NCI-H774 (cell line): ENCODE measurements around the gene GPR89A.
"Not testable (repeated sequence)": the region's sequence is repeated elsewhere in the genome, so short reads cannot be mapped to it uniquely, and the experiment has no call there.

Experiments used
- DNase-seq: peaks from one replicate; lab custom pipeline; 2025; lab: John Stamatoyannopoulos, UW

GPR89A gene

DNA sequence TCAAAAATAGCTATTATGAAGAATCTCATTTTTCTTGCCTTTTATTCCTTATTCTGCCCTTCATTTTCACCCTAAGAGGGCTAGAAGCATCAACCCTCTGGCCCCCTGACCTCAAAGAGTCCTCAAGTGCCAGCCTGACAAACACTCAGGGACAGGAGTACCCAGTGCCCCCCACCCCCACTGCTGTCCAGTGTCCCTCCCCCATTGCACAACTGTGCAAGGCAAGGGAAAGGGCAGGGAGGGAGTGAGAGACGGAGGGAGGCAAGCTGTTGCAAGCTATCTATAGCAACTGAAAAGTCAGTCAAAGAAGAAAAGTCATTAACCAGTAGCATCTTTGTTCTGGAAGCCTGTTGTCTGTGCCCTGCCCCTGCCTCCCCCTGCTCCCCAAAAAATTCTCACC lies 78.3 kb downstream of the GPR89A start:
- DNase-seq, result not testable (repeated sequence)

DNA sequence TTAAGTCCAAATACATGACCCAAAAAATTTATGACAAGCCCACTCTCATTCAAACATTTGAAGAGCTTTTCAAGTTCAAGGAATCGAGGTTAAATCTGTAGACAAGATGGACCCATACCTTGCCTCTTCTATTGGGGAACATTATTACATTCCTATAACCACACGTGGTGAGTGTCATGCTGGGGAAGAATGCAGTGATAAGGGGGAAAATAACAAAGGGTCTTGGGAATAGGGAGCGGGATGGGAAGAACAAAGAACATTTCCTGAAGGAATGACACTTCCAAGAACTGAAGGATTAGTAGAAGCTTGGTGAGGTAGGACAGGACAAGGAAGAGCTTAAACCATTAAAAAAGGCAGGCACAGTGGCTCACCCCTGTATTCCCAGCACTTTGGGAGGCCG lies 80.5 kb downstream of the GPR89A start:
- DNase-seq, result no peak

DNA sequence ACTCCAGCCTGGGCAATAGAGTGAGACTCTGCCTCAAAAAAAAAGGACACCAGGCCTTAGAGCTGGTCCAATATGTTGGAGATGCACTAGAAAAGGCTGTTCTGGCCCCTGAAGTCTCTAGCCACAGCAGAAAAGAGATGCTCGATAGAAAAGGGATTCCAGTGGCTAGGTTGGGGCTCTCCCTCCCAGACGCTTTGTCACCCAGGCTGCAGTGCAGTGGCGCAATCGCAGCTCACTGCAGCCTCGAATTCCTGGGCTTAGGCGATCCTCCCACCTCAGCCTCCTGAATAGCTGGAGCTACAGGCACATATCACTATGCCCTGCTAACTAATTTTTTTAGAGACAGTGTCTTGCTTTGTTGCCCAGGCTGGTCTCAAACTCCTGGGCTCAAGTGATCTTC lies 81.1 kb downstream of the GPR89A start:
- DNase-seq, result no peak

DNA sequence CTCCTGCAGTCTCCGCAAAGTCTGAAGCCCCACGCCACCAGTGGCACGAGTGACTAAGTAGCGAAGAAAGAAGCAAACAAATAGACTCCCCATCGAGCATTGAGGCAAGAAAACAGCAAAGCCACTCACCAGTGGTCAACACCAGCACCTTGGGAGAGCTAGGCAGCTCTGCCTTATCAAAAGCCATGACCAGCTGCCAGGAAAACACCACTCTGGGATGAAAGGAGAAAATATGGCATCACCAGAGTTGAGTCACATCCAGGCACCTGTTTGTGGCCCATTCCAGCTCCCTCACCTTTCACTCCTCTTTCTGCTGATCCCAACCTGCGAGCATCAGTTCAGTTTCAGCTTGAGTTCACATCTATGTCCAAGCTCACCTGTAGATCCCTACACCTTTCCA lies 82.1 kb downstream of the GPR89A start:
- DNase-seq, result no peak

DNA sequence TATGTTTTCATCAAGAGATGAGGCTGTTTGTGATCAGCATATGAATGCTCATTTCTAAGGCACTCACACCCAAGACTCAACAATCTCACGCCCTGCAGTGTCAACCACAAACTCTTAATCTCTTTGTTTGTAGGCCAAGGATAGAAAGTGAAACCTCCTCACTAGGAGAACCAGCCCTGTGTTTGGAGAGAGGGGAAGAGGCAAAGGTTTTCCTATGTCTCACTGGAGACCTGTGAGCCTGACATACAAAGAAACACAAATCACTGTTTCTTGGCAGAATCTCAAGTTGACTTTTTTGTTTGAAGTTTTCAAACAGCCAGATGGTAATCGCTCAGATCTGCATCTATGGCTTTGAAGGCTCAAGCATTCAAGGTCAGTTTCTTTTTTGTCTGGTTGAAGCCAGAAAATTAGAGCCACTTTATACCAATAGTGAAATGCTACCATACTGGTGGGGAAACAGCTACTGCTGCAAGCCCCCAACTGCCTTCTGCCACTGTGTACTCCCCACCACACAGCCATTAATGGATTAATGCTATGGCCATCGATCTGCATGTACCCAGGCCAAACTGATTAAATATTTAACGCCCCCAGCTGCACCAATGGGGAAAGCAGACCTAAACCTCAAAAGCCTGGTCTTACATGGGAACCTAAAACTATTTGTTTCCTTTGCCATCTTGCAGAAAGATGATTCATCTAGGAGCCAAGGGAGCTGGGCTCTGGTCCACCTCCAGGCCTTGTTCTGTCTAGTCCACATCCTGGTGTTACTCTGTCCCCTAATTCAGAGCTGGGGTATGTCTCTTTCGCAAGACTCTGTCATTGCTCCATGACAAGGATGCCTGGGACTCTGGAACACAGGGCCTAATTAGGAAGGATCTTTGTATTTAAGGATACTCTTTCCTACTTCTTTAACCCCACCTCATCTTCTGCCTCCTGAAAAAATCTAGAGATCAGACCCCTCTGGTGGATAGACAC lies 83.1 kb downstream of the GPR89A start:
- DNase-seq, result no peak

DNA sequence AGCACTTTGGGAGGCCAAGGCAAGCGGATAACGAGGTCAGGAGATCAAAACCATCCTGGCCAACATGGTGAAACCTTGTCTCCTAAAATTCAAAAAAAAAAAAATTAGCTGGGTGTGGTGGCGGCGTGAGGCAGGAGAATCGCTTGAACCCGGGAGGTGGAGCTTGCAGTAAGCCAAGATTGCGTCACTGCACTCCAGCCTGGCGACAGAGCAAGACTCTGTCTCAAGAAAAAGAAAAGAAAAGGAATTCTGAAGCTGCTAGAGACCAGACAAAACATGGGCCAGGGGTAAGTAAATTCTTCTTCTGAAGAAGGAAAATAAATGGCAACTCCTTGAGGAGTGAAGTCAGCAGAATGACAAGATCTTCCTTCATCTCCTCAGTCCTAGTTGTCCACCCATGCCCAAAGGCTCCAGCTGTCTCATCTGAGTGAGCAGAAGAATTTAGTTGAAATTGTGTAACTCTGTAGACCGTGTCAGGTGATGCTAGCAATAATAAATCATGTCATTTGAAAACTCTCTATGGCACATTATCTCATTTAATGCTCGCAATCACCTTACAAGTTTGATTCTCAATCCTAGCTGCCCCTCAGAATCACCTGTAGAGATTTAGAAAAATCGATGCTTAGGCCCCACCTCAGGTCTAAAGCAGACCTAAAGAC lies 85.1 kb downstream of the GPR89A start:
- DNase-seq, result no peak

DNA sequence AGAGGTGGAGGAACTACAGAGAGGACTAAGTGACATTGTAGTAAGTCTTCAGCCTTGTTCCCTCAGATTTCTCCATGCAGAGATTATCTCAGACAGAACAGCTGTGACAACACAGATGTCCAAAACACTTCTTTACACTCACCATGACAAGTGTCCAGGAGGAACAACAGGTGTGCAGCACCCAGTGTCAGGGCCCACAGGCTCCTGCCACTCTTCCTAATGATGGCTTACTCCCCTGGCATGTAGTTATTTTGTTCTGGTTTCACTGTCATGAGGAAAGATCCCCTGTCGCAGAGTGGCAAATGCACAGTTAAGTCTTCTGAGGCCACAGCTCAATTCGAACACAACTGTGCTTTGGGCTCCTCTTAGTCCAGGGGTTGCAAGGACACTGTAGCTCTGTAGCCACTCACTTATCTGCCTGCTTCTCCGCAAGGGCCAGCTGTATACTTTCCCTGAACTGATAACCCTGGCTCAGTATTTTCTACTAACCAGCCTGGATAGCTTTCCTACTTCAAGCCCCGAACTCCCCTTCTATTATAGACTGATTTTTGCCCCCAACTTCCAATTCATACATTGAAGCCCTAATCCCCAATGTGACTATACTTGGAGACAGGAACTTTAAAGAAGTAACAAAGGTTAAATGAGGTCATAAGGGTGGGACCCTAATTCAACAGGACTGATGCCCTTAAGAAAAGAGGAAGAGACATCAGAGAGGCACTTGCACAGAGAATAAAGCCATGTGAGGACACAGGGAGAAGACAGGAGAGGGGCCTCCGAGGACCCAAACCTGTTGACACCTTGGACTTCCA lies 88.2 kb downstream of the GPR89A start:
- DNase-seq, result no peak

DNA sequence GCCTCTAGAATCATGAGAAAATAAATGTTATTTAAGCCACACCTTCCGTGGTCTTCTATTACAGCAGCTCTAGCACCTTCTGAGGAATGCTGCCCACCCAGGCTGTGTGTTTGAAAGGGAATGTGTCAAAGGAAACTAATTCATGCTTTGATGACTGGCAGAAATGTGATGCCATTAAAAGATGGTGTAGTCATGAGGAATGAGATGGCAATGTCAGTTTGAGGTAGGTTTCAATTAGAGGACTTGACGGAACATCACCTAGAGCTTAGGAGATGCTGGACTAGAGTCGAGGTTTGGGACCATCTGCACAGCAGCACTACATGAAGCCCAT lies 88.8 kb downstream of the GPR89A start:
- DNase-seq, result no peak

DNA sequence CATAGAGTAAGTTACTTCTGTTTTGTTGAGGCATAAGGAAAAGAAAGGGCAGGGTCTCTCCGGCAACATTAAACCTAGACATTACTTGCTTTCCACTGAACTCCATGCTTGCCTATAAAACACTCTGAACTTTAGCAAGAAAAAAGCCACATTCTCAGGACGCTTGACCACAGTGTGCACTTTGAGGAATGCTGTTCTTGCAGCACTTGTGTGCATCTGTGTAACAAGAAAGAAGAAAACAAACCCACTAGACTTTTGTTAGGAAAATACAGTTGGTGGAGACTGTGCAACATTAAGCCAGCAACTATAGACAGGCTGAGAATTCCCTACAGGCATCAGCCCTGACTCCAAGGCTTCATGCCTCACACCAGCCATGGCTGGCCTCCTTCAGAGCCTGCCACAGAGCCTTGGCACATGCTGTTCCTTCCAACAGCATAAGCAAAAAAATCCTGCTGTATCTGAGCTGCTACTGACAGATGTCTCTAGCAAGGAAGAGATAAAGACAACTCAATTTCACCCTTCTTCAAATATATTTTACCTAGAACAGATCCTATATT lies 93.6 kb downstream of the GPR89A start:
- no peak for DNase-seq

DNA sequence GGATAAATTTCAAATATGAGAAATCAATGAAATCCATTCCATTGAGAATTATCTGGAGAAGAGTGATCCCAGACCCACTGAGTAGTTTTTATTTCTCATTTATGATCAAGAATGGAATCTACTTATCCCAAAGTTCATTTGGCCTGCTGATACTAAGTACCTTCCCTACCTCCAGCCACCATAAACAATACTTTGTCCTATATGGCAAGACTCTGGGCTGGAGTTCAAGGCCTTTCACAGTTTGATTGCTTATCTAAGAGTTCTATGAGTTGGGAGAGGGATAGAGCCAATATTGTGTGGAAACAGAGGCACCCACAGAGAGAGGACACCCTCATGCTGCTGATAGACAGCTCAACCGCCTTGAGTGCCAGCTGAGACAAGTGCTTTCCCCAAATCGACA lies 94.3 kb downstream of the GPR89A start:
- DNase-seq, result no peak

DNA sequence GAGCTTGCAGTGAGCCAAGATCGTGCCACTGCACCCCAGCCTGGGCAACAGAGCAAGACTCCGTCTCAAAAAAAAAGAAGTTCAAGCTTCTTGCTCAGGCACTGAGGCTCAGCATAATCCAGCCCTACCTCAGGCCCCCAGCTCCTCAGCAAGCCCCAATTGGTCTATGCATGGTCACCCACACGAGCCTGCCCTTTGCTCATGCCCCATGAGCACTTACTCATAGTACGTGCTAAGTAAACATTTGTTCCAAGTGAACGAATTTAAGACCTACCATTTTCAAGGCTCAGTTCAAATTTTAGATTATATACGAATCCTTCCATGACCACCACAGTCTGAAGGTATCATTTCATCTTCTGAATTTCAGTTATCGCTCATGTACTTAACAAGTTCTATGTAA lies 95.0 kb downstream of the GPR89A start:
- DNase-seq, result no peak

DNA sequence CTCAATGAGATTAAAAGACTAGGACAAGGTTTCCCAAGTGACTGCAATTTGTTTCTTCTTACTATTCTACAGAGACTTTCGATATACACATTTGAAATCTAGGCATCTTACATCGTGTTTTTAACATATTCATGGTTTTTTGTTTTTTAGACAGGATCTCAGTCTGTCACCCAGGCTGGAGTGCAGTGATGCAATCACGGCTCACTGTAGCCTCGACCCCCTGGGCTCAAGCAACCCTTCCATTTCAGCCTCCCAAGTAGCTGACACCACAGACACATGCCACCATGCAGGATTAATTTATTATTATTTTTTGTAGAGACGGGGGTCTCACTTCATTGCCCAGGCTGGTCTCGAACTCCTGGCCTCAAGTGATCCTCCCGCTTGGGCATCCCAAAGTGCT lies 97.8 kb downstream of the GPR89A start:
- no peak for DNase-seq

DNA sequence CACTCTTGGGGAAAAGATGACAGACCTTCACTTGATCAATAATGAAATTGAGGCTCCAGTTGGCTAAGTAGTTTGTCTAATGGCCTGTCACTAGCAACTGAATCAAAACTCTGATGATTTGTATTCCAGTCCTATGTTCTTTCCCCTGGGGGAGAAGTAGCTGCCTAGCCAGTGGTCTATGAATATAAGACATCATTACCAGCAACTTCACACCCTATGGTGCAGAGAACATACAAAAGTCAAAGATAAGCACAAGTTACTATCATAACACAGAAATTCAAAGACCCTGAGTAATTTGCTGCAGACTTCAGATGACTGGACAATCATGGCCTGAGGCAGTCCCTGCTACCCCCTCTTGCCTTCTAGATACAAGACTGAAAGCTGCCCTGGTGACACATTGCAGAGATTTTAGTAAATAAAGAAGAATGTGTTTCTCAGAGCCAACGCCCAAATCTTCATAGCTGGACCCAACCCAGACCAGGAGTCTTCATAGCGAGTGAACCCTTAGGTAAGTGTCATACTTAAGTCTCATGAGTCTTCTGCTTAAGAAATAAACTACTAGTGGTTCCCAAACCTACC lies 98.4 kb downstream of the GPR89A start:
- no peak for DNase-seq

DNA sequence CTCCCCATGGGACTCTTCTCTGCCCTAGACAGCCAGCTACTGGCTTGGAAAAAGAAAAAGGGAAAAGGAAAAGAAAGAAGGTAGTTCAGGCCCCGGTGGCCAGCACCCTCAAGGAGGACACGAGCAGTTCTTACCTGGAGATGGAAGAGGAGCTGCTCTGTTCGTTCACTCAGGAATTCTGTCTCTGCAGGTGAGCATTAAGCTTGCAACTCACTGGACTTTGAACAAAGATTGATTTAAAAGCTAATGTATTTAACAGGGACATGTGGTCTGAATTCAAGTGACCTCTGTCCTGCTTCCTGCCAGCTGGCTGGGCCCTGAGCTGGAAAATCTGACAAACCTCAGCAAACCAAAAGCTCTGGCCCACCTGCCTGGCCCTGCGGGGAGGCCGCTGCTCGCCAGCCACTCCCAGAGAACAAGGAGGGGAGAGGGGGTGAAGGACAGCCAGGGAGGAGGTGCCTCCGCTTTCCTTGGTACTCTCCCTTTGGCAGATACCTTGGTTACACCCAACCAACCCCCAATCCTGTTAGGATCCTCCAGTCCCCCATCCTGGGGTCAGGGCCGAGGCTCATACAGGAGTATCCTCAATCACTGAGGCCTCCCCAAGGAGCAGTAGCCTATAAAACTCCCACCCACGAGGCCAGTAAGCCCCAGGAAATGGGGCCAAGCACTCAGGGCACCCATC lies 99.5 kb downstream of the GPR89A start, which contains the start of gene PDZK1:
PDZK1 (minus strand) TSS at position 186 of the 685 bp plus-strand sequence. CDS start 19,347 bp downstream, outside the sequence.
- DNase-seq, result no peak

DNA sequence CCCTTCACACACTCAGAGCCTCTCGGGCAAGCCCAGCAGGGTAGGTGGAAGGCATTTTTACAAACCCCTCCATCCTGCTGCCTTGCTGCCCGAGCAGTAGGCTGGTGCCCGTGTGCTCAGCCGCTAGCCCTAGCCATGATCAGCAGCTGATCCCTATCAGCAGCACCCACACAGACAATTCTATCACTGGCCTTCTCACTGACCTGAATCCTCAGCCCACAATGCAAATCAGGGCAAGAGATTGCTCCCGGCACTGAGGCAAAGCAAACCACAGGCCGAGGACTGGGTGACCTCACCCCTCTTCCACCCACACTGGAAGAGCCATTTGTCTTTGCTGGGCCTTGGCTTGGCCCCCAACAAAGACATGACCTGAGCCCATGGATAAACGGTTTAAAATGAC lies 100.3 kb downstream of the GPR89A start:
- DNase-seq, result no peak

DNA sequence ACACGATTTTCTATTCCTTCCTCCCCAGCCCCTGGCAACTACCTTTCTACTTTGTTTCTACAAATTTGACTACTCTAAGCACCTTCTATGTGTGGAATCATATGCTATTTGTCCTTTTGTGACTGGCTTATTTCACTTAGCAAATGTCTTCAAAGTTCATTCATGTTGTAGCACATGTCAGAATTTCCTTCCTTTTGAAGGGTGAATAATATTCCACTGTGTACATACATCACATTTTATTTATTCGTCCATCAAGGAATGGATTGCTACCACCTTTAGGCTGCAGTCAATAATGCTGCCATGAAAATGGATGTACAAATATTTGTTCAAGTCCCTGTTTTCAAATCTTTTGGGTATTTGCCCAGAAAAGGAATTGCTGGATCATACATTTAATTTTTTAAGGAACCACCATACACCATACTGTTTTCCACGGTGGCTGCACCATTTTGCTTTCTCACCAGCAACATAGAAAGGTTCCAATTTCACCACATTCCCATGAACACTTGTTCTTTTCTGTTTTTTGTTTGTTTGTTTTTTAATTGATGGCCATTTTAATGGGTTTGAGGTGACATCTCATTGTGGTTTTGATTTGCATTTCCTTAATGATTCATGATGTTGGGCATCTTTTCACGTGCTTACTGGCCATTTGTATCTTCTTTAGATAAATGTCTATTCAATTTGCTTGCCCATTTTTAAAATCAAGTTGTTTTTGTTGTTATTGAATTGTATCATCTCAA lies 102.7 kb downstream of the GPR89A start:
- no peak for DNase-seq

DNA sequence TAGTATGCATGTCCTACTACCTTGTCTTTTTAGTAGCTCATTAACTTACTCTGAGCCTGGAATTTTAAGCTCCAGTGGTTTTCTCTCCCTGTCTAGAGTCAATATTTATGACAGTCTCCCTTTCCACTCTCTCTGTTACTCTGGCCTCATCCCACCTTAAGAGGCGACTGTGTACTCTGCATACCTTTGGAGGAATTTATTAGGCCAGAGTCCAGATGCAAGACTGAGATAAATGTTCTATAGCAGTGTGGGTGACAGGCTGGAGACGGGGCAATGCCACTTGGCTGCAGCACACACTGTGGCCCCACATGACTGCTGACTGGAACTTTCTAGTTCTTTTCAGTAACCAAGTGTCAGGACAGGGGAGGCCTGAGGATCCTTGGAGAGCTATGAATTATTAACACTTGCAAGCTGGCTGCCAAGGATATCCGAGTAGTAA lies 103.4 kb downstream of the GPR89A start:
- no peak for DNase-seq

DNA sequence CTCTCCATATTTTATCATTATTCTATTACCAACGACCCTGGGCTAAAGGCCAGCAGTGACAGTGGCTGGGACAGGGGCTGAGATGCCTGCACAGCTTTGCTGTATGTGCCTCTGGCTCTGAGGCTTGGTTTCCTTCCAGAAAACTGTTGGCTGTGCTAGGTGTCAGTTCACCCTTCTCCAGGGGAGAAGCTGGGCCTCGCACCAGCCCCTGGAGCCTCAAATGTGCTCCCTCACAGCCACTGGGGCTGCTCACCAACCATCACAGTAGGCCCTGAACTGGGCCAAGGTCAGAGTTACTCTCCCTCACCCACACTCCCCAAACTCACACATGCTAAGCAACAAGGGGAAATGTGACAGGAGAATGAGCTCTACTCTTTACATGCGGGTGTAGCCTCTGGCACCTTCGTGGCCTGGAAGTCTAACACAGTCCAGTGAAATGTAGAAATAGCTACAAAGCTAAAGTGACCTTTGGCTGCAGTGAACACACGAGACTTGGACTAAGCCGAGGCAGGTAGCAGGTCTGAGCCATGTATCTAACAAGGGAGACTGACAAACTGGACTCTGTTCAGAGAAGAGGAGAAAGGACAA lies 106.8 kb downstream of the GPR89A start:
- no peak for DNase-seq

DNA sequence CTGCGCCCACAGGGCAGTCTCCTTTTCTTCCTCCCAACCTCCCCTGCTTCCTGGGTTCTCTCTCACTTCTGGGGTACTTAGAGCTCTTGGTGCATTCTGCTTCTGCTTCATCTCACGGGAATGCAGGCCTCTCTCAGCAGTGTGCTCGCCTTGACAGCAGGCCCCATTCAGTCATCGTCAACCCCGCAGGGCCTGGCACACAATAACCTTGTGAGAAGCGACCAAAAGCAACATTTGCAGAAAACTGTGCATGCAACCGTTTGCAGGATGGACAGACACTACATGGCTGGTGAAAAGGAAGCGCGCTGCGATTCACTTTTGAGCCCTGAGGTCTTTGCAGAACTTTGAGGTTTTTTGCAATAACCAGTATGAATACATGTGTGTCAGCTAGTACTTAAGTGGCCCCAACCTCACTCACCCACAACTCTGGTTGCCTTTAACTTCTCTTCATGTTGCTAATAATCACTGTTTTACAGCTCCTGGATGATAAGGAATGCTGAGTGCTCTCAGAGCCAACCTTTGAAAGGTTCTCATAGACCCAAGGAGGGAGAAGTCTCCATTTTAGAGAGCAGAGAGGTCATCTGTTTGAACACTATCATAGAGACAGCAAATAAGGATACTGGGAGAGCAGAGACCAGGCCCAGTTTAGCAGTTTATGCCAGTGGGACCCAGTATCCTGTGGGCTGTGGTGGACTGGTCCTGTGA lies 109.0 kb downstream of the GPR89A start:
- DNase-seq, result no peak
